CD1c-positive myeloid dendritic cell (primary cell): Measurements from ENCODE around the gene RELL2.
"Not testable (repeated sequence)": the region's sequence is repeated elsewhere in the genome, so short reads cannot be mapped to it uniquely, and the experiment has no call there.

ENCODE experiments used
- DNase-seq: peaks from one replicate; pipeline ENCODE4 v3.0.0-alpha.2; 2016; ENCODE audit errors: extremely low spot score

The RELL2 gene

GRCh38 chr5:141636413-141637122, at the start of gene RELL2, which contains the start of gene HDAC3:
RELL2 (plus strand) TSS chr5:141636997; CDS start chr5:141638226, 1,229 bp downstream.
HDAC3 (minus strand) TSS chr5:141636849; CDS start chr5:141636790, 59 bp downstream.
- DNase-seq = peak; percentile 96

DNA sequence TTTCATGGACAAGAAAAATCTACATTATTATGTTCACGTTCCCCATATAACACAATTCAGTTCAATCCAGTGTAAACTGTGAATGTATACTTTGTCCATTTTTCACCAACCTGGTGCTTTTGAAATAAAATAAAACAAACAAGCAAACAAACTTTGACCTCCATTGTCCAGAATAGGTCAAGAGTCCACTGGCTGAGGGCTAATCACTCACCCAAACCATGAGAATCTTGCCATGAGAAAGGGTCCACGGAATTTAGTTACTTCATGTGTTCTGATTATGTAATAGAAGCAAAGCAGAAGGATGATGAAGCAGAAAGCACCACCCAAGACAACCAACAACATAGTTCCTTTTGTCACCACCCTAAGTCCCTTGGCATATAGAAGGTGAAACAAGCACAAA, 46.7 kb upstream of the RELL2 start:
- DNase-seq = peak; percentile 42

DNA sequence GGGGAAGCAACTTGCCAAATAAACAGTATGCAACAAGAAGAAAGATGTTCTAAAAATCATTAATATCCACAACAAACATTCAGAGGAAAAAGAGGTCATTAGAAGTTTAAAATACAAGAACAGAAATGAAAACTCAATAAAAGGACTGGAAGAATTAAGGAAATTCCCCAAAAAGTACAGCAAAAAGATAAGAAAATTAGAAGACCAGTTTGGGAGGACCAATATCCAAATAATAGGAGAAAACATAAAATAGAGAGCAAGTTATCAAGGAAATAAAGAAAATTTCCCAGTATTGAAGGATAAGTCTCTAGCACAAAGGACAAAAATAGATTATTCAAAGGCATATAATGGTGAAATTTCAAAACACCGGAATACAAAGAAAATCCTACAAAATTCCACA, 39.9 kb upstream of the RELL2 start:
- no peak for DNase-seq

GRCh38 chr5:141597394-141597793, 39.4 kb upstream of the RELL2 start:
- DNase-seq = peak; percentile 89

GRCh38 chr5:141597814-141598213, 39.0 kb upstream of the RELL2 start:
- no peak for DNase-seq

- no peak for DNase-seq
Measured at GRCh38 chr5:141598391-141599345, 38.1 kb upstream of the RELL2 start.

- no peak for DNase-seq
Measured at GRCh38 chr5:141602606-141603005, 34.2 kb upstream of the RELL2 start.

GRCh38 chr5:141603923-141604717, 32.7 kb upstream of the RELL2 start:
- DNase-seq = peak; percentile 94

GRCh38 chr5:141605523-141606277, 31.1 kb upstream of the RELL2 start:
- DNase-seq = peak; percentile 90

GRCh38 chr5:141608046-141608445, 28.8 kb upstream of the RELL2 start:
- DNase-seq = no peak

DNA sequence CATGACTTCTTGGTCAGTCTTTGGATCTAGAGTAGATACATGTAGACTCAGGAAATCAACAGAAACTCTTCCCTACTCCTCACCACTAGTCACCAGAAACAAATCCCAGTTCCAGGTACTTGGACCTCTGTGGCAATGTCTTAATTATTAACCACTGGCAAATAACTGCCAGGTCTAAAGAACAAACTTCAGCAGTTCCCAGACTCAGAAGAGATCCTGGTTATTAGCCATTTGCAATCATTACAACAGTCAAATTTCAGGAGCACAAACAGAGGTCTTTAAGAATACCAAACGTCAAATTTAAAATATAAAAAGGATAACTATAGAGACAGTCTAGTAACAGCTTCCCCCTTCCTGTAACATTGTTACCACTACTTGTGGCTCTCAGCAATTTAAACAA, 28.2 kb upstream of the RELL2 start:
- no peak for DNase-seq

DNA sequence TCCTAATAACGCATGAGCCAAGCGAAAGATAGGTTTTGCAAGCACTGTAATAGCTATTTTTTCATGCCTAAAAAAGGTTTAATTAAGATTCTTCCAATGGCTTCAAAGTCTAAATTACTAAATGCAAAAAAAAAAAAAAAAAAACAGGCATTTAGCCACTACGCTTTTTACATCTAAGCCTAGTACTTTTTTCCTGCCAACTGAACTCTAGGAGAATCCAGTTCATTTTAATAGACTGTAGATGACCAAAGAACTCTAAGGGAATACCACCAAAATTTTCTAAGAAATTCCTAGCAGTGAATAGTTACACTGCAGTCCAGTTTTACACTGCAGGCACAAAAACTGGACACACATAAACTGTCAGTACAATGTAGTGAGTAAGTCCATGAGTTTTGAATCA, 27.8 kb upstream of the RELL2 start:
- no peak for DNase-seq

DNA sequence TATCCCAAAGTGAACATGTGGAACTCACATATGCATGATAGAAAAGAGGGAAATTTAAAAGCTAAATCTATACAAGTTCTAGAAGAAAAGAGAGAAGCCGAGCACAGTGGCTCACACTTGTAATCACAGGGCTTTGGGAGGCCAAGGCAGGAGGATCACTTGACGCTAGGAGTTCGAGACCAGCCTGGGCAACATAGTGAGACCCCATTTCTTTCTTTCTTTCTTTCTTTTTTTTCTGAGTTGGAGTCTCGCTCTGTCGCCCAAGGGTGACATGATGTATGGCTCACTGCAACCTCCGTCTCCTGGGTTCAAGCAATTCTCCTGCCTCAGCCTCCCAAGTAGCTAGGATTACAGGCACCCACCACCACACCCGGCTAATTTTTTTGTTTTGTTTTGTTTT, 26.9 kb upstream of the RELL2 start:
- not testable (repeated sequence) for DNase-seq

GRCh38 chr5:141611289-141611688, 25.5 kb upstream of the RELL2 start:
- no peak for DNase-seq

DNA sequence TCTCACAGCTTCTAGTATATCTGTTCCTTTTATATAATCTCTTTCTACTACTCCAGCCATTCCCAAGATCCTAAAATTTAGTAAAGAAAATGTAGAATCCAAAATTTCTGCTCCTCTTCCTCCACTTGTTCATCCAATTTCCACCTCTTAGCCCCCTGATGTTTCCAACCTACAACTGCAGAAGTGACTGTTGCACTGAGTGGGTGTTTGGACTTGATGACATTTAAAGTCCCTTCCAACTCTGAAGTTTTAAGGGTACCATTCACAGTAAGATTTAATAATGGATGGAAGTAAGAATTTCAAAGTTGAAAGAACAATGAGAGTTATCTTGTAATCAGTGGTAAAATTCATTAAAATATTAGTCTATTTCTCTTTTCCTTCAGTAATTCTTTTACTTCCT, 23.5 kb upstream of the RELL2 start:
- no peak for DNase-seq

DNA sequence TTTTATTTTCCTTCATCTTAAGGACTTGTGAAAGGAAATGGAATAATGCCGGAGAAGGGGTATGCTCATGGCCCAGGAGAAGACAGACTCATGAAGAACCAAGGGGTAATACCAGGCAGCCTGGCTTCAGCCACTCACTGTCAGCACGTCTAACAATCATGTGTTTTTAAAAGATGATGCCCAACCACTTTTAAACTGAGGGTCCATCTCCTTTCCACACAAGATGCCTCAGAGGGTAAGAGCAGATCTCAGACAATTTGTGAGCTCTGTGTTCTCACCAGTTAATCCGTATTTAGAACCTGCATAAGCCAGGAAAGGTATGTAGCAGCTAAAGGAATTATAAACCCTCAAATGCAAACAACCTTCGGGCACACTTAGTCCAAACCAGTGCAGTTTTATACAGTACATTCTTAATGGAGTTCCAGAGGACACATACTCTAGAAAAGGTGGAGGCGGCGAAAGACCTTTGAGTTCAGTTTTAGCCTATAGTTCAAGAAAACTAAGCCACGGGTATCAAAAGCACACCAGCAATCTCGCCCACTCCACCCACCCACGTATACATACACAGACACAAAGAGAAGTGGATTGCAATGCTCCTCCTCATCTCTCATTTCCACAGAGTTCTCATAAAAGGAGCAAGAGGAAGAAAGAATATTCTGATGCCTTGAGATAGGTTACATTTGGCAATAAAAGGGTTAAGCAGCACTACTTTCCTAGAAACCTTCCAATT, 20.6 kb upstream of the RELL2 start:
- DNase-seq = peak; percentile 87

DNA sequence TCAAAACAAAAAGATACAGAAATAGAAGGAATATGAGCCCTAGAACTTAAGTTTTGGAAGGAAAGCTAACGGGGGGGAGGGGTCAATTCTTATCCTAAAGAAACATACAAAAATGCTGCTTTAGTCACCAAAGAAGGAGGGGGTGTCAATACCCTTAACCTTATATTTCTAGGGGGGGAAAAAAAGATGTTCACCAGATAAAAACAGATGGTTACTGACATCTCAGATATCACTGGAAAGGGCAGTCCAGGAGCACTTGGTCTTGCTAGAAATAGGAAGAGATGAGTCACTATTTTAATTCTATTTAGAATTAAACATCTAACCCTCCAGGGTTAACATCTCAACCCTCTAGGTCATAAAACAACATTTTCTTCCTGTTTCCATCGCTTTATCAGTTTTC, 19.7 kb upstream of the RELL2 start:
- DNase-seq = no peak

DNA sequence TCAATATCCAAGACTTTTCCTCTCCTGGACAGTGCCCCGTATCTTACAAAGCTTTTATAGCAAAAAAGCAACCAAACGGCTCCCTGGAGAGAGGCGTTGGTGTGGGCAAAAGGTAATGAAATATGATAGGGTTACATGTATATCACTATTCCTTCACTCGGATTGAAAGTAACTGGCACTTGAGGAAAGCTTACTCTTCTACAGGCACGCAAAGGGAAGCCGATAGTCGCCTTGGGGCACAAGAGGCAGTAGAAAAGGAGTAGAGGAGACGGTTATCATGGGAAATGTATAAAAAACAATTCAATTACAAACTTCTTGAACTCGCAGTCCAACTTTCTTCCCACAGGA, 19.1 kb upstream of the RELL2 start:
- no peak for DNase-seq

- peak; percentile 53 for DNase-seq
Measured at GRCh38 chr5:141618030-141618803, 18.6 kb upstream of the RELL2 start.
